GM12878 (cell line): Measurements from ENCODE around the gene RRAD. TPM values are rescaled to one million over a fixed set of nuclear protein-coding genes. Genes with fewer than 3 reads are reported as not detected.

Experiments used
- ATAC-seq: fragments of 200-7000 bp; cut with Tn5 transposase; 3 replicates; pipeline ENCODE4 v1.9.1; 2020; ENCODE audit warnings: mild to moderate bottlenecking, moderate library complexity
- BruUV-seq: library from RNA; stranded (reverse); fragments of 400-500 nt; replicated peaks from 2 replicates; lab custom pipeline; 2021; lab: Mats Ljungman, UMichigan
- CTCF ChIA-PET: fragments of 300-600 bp; sonication (Branson Sonifier 250); formaldehyde crosslinking; extraction: SDS; loops from one replicate; lab custom pipeline; 2021; ENCODE audit warnings: inconsistent platforms; lab: Yijun Ruan, JAX
- POLR2A ChIA-PET: fragments of 350-600 bp; formaldehyde crosslinking; extraction: SDS; loops from one replicate; lab custom pipeline; 2021; ENCODE audit warnings: inconsistent platforms; lab: Charles Lee
- RAD21 ChIA-PET: fragments of 300-600 bp; sonication (Branson Sonifier 250); formaldehyde crosslinking; loops from one replicate; lab custom pipeline; 2023; ENCODE audit warnings: antibody characterized with exemption; ENCODE audit not compliant: unreplicated experiment; lab: Charles Lee
- SMC1A ChIA-PET: fragments of 300-600 bp; sonication (Branson Sonifier 250); formaldehyde crosslinking; loops from one replicate; lab custom pipeline; 2023; ENCODE audit not compliant: unreplicated experiment, uncharacterized antibody; lab: Charles Lee
- DNase-seq: peaks from one replicate; pipeline ENCODE4 v3.0.0-alpha.2; 2011; ENCODE audit warnings: low read depth, low spot score
- FAIRE-seq: peaks from 3 replicates; lab custom pipeline; 2011; peaks lifted over from hg19 to GRCh38; lab: Jason Lieb, UNC
- H2AFZ ChIP-seq: 2 replicates; pipeline ENCODE4 v1.6.0; 2011; ENCODE audit warnings: low read depth, low read length, control low read depth; ENCODE audit not compliant: control insufficient read depth
- H3K27ac ChIP-seq: 2 replicates; pipeline ENCODE4 v1.5.1; 2011; ENCODE audit warnings: control low read depth; ENCODE audit not compliant: control insufficient read depth, insufficient read depth
- H3K27me3 ChIP-seq, 2 experiments: replicated peaks in 1 of 2; 2 replicates each; pipeline versions ENCODE4 v1.6.0 to v1.6.1; 2011; ENCODE audit warnings: low read length in 1 of 2; ENCODE audit not compliant: control insufficient read depth in 2 of 2, insufficient read depth in 2 of 2
- H3K36me3 ChIP-seq, 2 experiments: 2 replicates each; pipeline ENCODE4 v1.5.1; 2011; ENCODE audit warnings: low read length in 1 of 2; ENCODE audit not compliant: control insufficient read depth in 2 of 2, insufficient read depth in 2 of 2
- H3K4me1 ChIP-seq: 2 replicates; pipeline ENCODE4 v1.6.1; 2011; ENCODE audit warnings: mild to moderate bottlenecking, low read length, moderate library complexity, mixed read lengths; ENCODE audit not compliant: control insufficient read depth, insufficient read depth
- H3K4me2 ChIP-seq: 2 replicates; pipeline ENCODE4 v1.6.0; 2011; ENCODE audit warnings: control low read depth; ENCODE audit not compliant: control insufficient read depth, insufficient read depth
- H3K4me3 ChIP-seq: fragments of 200-600 bp; sonication (generic); 2 replicates; pipeline ENCODE4 v1.5.1; 2016
- H3K79me2 ChIP-seq: 2 replicates; pipeline ENCODE4 v1.6.0; 2011; ENCODE audit warnings: low read length; ENCODE audit not compliant: control insufficient read depth, insufficient read depth
- H3K9ac ChIP-seq: 2 replicates; pipeline ENCODE4 v1.8.0; 2011; ENCODE audit warnings: low read length, control low read depth, mixed read lengths; ENCODE audit not compliant: control insufficient read depth, insufficient read depth
- H3K9me3 ChIP-seq: replicated peaks from 3 replicates; pipeline ENCODE4 v1.5.1; 2011; ENCODE audit warnings: mild to moderate bottlenecking, low read length; ENCODE audit not compliant: control insufficient read depth, insufficient read depth
- H4K20me1 ChIP-seq: 2 replicates; pipeline ENCODE4 v1.6.0; 2011; ENCODE audit not compliant: control insufficient read depth, insufficient read depth
- ASH2L ChIP-seq: fragments of 300-600, 200-600 bp; sonication (generic); IDR thresholded peaks from 2 replicates; pipeline ENCODE4 v1.6.1; 2017; ENCODE audit warnings: low read depth, mild to moderate bottlenecking, borderline replicate concordance
- BMI1 ChIP-seq: fragments of 450-650 bp; IDR thresholded peaks from 2 replicates; pipeline ENCODE4 v1.6.1; 2016; ENCODE audit warnings: mild to moderate bottlenecking, moderate library complexity, borderline replicate concordance
- CBX5 ChIP-seq: sonication (generic); IDR thresholded peaks from 2 replicates; pipeline ENCODE4 v1.6.1; 2016; ENCODE audit warnings: low read depth, moderate library complexity, mild to moderate bottlenecking, inconsistent platforms
- CTCF ChIP-seq, 3 experiments: IDR thresholded peaks in 2 of 3; conservative IDR thresholded peaks in 1 of 3; 2 replicates each; pipeline ENCODE4 v1.5.1; 2011; ENCODE audit warnings: low read depth in 3 of 3, low read length in 3 of 3, mild to moderate bottlenecking in 3 of 3, control low read depth in 2 of 3, moderate library complexity in 2 of 3, inconsistent platforms in 1 of 3, mixed read lengths in 1 of 3; ENCODE audit not compliant: control insufficient read depth in 2 of 3, insufficient read depth in 1 of 3; ENCODE audit errors: extremely low read depth in 1 of 3
- FOXM1 ChIP-seq: IDR thresholded peaks from 2 replicates; pipeline ENCODE4 v1.6.1; 2012; ENCODE audit warnings: low read depth, mild to moderate bottlenecking, inconsistent platforms, low read length, moderate library complexity
- JUND ChIP-seq: IDR thresholded peaks from 2 replicates; pipeline ENCODE4 v1.6.1; 2012; ENCODE audit warnings: low read depth, mild to moderate bottlenecking, low read length, improper control_type of control experiment, moderate library complexity
- MYB ChIP-seq: fragments of 150-350 bp; IDR thresholded peaks from 2 replicates; pipeline ENCODE4 v1.6.1; 2014; ENCODE audit warnings: mild to moderate bottlenecking, low read depth, low read length, borderline replicate concordance
- RAD21 ChIP-seq: IDR thresholded peaks from 2 replicates; pipeline ENCODE4 v1.6.1; 2011; ENCODE audit warnings: mild to moderate bottlenecking, low read depth, low read length, moderate library complexity; ENCODE audit not compliant: insufficient read depth
- RCOR1 ChIP-seq: conservative IDR thresholded peaks from 2 replicates; pipeline ENCODE4 v1.6.1; 2012; ENCODE audit warnings: low read depth, low read length, improper control_type of control experiment
- RFX5 ChIP-seq: IDR thresholded peaks from 2 replicates; pipeline ENCODE4 v1.6.1; 2011; ENCODE audit warnings: low read depth, low read length, improper control_type of control experiment
- SMARCA5 ChIP-seq: fragments of 450-650 bp; IDR thresholded peaks from 2 replicates; pipeline ENCODE4 v1.6.1; 2017; ENCODE audit warnings: mild to moderate bottlenecking
- SMC3 ChIP-seq: IDR thresholded peaks from 2 replicates; pipeline ENCODE4 v1.6.1; 2011; ENCODE audit warnings: low read length, improper control_type of control experiment, borderline replicate concordance
- TARDBP ChIP-seq: IDR thresholded peaks from 2 replicates; pipeline ENCODE4 v1.6.1; 2016; ENCODE audit warnings: borderline replicate concordance
- WGBS: methylation state at CpG from one replicate; pipeline ENCODE4 v1.1.6; 2016; ENCODE audit warnings: low lambda C conversion rate; ENCODE audit not compliant: insufficient replicate concordance, insufficient coverage; ENCODE audit errors: missing lambda C conversion rate; 5-methylcytosine and 5-hydroxymethylcytosine counted together
- in situ Hi-C: fragments of 300-500 bp; cut with MboI; formaldehyde crosslinking; loops from 9 replicates; pipeline ENCODE4 v1.14.3; 2018; ENCODE audit warnings: mixed read lengths
- intact Hi-C: fragments of 100-400 bp; cut with micrococcal nuclease; formaldehyde crosslinking; loops from one replicate; pipeline ENCODE4 v1.14.2; 2022; ENCODE audit not compliant: unreplicated experiment
- polyA plus RNA-seq, 11 experiments: library from polyadenylated mRNA; depleted of rRNA in 4 of 11; unstranded in 6 of 11; stranded (reverse) in 5 of 11; fragments of >200 nt; fragmentation: Nextera tagmentation in 4 of 11; fragmentation: Illumina TruSeq in 1 of 11; extraction: Ambion mirVana in 4 of 11; extraction: Trizol in 1 of 11; gene quantifications; 1 replicate in 1 of 11; 2 replicates in 10 of 11; pipeline versions ENCODE4 v1.2.1 to v1.2.3, GENCODE V29; 2011 to 2016; ENCODE audit warnings: inconsistent platforms in 2 of 11, missing spikeins in 2 of 11, low read depth in 1 of 11
- total RNA-seq, 4 experiments: library from RNA; depleted of rRNA in 3 of 4; stranded (reverse); fragments of >200 nt in 3 of 4; fragmentation: Illumina TruSeq in 1 of 4; extraction: Trizol in 1 of 4; gene quantifications; 2 replicates each; pipeline versions ENCODE4 v1.2.1 to v1.2.3, GENCODE V29; 2013 to 2021

Gene RRAD
- total and polyA plus RNA-seq, 10 of the 15 experiments (the other 5 are each of a cell fraction or from before 2014, with no cell fraction given): 0.11 to 8.5 (median 2.8) TPM

- ATAC-seq (peak; percentile 82), FAIRE-seq (peak; percentile 97), DNase-seq (peak; percentile 45)
- peak overlapping the region; percentile 62; the same call in 1 of the 2 replicates for H2AFZ ChIP-seq
- intact Hi-C loops (loop anchor here (1.0 to 10.0 kb wide), 3 partner anchors 23 to 231 kb away; no protein-coding TSS in a partner anchor), in situ Hi-C loops (no loop called here)
- BruUV-seq: no TSS peak
- CTCF ChIA-PET: interaction anchor here (0.6 to 2.8 kb wide), 31 partner anchors 11 to 445 kb away, joined by 3 to 14 read pairs (median 4); partner anchors contain the start of genes EXOC3L1, FBXL8 and TRADD
- TF ChIP-seq RCOR1 (no peak), TARDBP (no peak), RFX5 (no peak), SMARCA5 (peak; percentile 50), FOXM1 (peak; percentile 24; the same call in 1 of the 2 replicates), CTCF (IDR thresholded peaks at IDR 0.05 in 2 of 3, conservative IDR thresholded peaks at IDR 0.05 in 1 of 3; ENCODE audit: control insufficient read depth in 2 of 3, extremely low read depth in 1 of 3, insufficient read depth in 1 of 3, low read depth in 3 of 3, low read length in 3 of 3) (peak; percentile 76 to 92 (median 90)), SMC3 (peak; percentile 74), JUND (no peak), MYB (no peak), RAD21 (peak; percentile 90), ASH2L (no peak), CBX5 (no peak), BMI1 (no peak)
- H4K20me1 ChIP-seq: no peaks in the 10 kb centered on the region
- RAD21 ChIA-PET: interaction anchor here (0.6 to 1.4 kb wide), 5 partner anchors 21 to 313 kb away, joined by 4 to 9 read pairs (median 5); no protein-coding TSS in a partner anchor
- H3K4me3 ChIP-seq: no peak overlapping the region
- WGBS: 10% methylated on average over 7 of the region's 8 CpGs
- no peaks in the 10 kb centered on the region for H3K27me3 ChIP-seq
- no peak overlapping the region for H3K4me2 ChIP-seq
- SMC1A ChIA-PET: interaction anchor here (0.6 to 1.7 kb wide), 7 partner anchors 21 to 234 kb away, joined by 3 to 7 read pairs (median 3); no protein-coding TSS in a partner anchor
- no peak overlapping the region for H3K27ac ChIP-seq
- POLR2A ChIA-PET: interaction anchor here (0.6 to 0.9 kb wide), 3 partner anchors 76 to 517 kb away, joined by 3 to 4 read pairs (median 4); no protein-coding TSS in a partner anchor
- peaks cover 9% of the 10 kb centered on the region for H3K4me1 ChIP-seq
- no peak overlapping the region for H3K9ac ChIP-seq
- H3K36me3 ChIP-seq: no peaks in the 10 kb centered on the region
- H3K79me2 ChIP-seq: no peaks in the 10 kb centered on the region
- no peaks in the 10 kb centered on the region for H3K9me3 ChIP-seq
Measured at GRCh38 chr16:66954097-66954659, 28.8 kb upstream of the RRAD start.
